ENCODE measurements around the gene MLST8. TPM values are rescaled to one million over a fixed set of nuclear protein-coding genes. Genes with fewer than 3 reads are reported as not detected.
A peak's percentile ranks its signal among the peaks of the same experiment; 100 is the strongest.

Gene MLST8, protein sequence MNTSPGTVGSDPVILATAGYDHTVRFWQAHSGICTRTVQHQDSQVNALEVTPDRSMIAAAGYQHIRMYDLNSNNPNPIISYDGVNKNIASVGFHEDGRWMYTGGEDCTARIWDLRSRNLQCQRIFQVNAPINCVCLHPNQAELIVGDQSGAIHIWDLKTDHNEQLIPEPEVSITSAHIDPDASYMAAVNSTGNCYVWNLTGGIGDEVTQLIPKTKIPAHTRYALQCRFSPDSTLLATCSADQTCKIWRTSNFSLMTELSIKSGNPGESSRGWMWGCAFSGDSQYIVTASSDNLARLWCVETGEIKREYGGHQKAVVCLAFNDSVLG
- 25.3 TPM for total RNA-seq
- long read RNA-seq, transcript MLST8-203 (9 exons, 1,691 nt) = minor isoform, 7 of 42 reads
- long read RNA-seq, transcript MLST8-215 (9 exons, 1,861 nt) = minor isoform, 5 of 42 reads
- long read RNA-seq, transcript MLST8-232 (9 exons, 1,870 nt) = major isoform, 17 of 42 reads
- long read RNA-seq, partial matches to known transcripts = 2 of 42 reads
- long read RNA-seq, other reads (novel, unspliced or antisense) = 7 of 42 reads

DNA sequence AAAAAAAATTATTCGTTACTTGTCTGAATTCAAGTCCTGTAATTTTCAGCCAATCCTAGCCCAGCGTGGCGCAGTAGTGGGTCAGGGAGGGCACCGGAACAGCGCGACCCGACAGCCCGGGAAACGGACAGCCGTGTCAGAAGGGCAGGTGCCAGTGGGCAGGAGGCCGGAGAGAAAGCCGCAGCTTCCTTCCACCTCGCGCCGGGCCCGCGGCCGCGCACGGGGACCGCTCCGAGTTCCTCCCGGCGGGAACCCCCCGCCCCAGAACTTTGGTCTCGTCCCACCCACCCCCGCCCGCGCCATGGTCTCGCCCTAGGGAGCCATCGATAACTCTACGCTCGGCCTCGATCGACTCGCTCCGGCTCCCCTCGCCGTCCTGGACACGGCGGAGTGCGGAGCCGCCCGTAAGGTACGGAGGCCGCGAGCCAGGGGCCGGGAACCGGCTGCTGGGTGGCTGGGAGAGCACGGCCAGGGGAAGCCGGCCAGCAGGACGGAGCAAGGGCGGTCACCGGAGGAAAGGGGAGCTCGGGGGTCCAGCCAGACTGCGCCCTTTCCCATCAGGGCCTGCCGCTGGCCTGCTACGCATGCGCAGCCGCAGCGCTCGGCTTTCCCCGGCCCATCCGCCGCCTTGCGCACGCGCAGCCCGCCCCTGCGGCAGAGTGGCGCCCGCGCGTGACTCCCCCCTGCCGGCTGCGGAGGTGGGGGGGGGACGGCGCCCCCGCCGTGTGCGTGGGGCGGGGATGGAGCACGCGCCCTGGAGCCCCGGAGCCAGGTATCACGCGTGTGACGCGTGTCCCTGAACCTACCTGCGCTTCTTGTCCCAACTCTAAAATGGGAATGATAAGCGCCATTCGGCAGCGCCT lies at the start of gene MLST8:
TSS of gene MLST8 (plus strand) at position 351 of the 863 bp plus-strand sequence. CDS start 632 bp downstream, outside the sequence.
- peak; percentile 89 for ATAC-seq
- peak; percentile 93 for DNase-seq (ENCODE audit: missing footprints)
- intact Hi-C loops (cut with DNase I) = loop anchor here (5.0 kb wide), 3 partner anchors 47 to 307 kb away; partner anchors contain the start of genes ATP6V0C, ECI1 and TRAF7

DNA sequence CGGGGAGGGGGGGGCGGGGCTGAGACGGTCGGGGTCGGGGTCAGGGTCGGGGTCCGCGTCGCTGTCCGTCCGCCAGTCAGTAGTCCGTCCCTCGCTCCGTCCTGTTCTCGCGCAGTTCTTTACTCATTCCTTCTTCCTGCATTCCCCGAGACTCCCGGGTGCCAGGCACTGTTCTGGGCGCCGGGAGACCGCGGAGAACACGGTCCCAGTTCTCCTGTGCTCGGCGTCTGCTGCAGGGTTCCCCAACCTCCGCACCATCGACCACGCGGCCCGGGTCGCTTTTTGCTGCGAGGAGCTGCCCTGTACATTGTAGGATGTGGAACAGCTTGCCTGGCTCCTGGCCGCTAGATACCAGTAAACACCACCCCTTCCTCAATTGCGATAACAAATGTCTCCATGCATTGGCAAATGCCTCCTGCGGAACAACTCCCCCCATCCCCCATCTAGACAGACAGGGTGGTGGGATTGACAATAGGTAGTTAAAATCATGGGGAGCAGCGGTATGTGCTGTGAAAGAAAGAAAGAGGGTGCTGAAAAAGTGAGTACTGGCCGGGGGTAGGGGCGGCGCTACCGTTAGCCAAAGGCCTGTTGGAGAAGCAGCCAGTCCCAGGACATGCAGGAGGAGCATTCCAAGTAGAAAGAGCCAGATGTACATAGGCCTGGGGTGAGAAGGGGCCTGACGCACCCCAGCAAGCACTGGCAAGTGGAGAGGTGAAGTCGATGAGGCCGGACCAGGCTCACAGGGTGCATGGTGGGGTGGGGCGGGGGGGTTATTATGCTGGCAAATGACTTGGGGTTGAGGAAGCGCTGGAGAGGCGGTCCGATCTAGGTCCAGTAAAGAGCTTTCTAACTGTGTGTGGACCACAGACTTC lies 49.0 kb upstream of the MLST8 start:
- intact Hi-C loops (cut with DNase I) = loop anchor here (5.0 kb wide), 2 partner anchors 51 to 96 kb away; partner anchors contain the start of genes ECI1 and MLST8
- no peak for ATAC-seq
- no peak for DNase-seq (ENCODE audit: missing footprints)

DNA sequence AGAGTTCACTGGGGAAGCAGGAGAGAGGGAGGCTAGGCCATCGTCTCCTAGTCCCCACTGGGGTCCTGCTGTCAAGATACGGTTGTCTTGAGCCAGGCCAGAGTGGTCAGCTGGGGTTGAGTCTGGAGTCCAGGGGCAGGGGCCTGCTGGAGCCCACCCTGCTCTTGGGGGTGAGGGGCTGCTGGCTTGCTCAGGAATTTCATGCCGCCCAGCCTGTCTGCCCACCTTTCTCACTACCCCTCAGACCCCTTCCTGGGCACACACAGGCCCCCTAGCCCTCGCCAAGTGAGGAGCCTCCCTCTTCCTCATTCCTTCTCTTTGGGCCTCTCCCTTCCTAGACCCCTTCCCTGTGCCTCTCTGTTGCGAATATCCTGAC lies 48.4 kb upstream of the MLST8 start:
- DNase-seq (ENCODE audit: missing footprints) (no peak), ATAC-seq (no peak)
- intact Hi-C loops (cut with DNase I) = loop anchor here (5.0 kb wide), 2 partner anchors 50 to 95 kb away; partner anchors contain the start of genes ECI1 and MLST8

DNA sequence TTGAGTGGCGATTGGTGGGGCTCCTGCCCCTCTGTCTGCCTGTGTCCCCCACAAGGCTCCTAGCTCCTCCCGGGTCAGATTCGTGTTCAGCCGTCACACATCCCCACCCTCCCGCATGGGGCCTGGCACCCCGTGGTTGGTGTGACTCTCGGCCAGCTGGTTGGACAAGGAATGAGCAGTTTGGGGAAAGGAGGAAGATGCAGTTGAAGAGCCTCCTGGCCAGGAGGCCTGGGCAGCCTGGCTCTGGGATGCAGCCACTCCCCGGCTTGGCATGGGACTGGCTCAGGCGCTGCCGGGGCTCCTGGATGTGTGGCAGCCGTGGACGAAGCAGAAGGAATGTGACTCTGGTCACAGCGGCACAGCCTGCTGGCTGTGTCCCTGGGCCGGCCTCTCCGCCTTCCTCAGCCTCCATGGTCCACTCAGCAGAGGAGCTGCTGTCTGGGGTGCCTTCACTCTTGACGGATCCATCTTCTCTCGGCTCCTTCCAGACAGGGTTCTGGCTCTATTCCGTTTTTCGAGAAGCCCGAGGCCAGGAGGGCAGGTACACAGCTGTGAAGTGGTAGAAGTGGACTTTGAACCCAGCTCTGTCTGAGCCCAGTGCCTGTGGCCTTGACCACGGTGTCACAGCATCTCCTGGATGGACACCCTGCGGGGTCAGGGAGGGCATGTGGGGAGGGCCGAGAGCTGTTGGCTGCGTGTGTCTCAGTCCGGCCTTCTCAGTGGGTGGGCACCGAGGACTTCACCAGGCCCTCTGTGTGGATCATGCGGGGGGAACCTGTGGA lies 47.6 kb upstream of the MLST8 start:
- DNase-seq (ENCODE audit: missing footprints) (no peak), ATAC-seq (no peak)
- intact Hi-C loops (cut with DNase I) = loop anchor here (5.0 kb wide), 2 partner anchors 50 to 95 kb away; partner anchors contain the start of genes ECI1 and MLST8

DNA sequence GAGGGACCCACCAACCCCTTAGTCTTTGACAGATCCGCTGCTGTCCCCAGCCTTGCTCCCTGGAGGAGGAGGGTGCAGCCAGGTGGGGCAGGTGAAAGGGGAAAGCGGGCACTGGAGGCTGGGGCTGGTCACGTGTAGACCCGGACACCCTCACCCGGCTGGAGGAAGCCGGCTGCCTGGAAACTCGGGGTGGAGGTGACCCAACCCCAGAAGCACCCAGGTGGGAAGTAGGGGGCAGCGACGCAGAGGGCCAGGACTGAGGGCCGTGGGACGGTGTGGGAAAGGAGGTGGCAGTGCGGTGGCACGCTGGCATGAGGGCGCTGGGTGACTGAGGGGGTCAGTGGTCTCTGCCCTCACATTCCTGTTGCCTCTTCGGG lies 47.0 kb upstream of the MLST8 start:
- intact Hi-C loops (cut with DNase I) = loop anchor here (5.0 kb wide), 2 partner anchors 49 to 94 kb away; partner anchors contain the start of genes ECI1 and MLST8
- DNase-seq (ENCODE audit: missing footprints) = no peak
- no peak for ATAC-seq

DNA sequence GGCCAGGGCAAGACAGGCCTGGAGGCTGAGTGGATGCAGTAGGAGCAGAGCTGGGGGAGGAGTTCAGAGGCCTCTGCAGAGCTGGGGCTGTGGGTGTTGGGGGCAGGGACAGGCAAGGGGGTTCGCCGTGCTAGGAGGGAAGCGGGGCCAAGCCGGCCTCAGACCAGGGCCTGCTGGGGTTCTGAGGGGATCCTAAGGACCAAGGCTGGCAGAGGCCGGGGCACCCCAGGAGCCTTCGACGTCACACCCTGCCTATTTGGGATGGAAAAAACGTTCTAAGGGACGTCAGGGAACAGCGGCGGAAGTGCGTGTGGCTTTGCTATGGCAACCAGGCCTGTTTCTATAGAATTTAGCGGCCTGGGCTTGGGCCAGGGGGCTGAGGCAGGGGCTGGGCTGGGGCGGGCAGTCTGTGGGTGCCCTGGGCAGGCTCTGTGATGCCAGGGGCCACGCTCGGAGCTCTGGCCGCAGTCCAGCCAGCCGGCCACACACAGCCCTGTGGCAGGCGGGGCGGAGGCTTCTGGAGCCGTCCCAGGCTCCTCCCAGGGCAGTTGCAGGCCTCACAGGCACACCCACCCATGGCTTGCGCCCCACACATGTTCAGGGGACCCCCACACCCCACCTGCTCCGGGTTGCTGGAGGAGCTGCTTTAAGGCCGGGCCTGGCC lies 45.9 kb upstream of the MLST8 start:
- ATAC-seq (no peak), DNase-seq (ENCODE audit: missing footprints) (no peak)
- intact Hi-C loops (cut with DNase I) = loop anchor here (5.0 kb wide), 2 partner anchors 48 to 93 kb away; partner anchors contain the start of genes ECI1 and MLST8

DNA sequence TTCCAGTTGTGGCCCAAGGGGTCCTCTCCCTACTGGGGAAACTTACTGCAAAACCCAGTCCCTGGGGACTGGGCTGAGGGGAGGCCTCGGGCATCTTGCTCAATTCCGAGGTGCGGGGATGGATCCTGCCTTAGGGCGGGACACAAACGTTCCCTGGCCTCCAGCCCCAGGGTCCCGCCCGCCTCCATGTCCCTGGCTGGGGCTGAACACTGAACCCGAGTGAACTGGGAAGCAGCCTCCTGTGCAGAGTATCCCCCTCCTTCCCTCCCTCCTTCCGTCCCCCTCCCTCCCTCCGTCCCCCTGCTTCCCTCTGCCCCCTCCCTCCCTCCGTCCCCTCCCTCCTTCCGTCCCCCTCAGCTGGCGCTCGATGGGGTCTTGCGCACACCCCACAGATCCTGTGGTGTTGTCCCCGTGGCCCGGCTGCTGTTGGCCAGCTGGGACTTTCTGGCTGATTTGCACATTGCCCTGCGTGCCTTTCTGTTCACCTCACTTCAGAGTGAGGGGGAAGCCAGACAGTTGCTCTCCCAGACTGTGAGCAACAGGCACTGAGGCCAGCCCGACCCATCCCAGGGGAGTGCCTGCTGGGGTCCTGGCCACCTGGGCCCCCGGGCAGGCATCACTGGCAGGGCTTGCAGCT lies 44.2 kb upstream of the MLST8 start:
- DNase-seq (ENCODE audit: missing footprints) = no peak
- peak; percentile 77 for ATAC-seq
- intact Hi-C loops (cut with DNase I) = no loop called here

DNA sequence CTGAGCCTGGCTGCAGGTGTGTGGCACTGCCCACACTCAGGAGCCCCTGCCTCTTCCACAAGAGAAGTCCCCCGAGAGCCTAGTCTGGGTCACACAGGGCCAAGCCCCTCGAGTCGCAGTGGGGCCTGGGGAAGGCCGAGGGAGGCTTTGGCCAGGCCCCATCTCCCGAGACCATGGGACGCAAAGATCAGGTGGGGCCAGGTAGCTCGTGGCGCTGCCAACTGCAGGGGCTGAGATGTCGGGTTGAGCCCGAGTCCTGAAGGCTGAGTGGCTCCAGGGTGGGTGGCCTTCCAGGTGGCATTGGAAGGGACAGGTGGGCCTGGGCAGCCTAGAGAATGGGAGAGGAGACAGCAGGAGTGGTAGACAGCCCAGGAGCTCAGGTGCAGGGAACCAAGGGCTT lies 43.3 kb upstream of the MLST8 start:
- no peak for ATAC-seq
- intact Hi-C loops (cut with DNase I) = no loop called here
- DNase-seq (ENCODE audit: missing footprints) = no peak

DNA sequence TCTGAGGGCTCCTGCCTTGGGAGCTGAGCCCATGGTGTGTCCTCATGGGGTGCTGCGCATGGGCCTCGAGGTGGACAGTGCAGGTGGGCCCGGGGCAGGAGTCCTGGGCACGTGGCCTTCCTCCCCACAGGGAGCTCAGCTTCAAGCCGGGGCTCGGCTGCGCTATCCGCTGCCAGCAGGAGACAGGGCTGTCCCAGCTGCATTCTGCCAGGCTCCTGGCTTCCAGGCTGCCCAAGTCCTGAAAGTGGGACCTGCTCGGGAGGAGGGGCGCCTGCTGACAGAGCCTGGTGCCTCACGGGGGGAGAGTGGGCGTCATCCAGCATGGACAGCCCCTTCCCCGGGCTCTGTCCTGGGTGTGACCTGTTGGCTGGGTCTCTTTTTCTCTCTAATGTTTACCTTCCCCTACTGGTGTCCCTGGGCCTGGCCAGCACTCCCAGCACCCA lies 42.6 kb upstream of the MLST8 start:
- no peak for DNase-seq (ENCODE audit: missing footprints)
- intact Hi-C loops (cut with DNase I) = no loop called here
- no peak for ATAC-seq

DNA sequence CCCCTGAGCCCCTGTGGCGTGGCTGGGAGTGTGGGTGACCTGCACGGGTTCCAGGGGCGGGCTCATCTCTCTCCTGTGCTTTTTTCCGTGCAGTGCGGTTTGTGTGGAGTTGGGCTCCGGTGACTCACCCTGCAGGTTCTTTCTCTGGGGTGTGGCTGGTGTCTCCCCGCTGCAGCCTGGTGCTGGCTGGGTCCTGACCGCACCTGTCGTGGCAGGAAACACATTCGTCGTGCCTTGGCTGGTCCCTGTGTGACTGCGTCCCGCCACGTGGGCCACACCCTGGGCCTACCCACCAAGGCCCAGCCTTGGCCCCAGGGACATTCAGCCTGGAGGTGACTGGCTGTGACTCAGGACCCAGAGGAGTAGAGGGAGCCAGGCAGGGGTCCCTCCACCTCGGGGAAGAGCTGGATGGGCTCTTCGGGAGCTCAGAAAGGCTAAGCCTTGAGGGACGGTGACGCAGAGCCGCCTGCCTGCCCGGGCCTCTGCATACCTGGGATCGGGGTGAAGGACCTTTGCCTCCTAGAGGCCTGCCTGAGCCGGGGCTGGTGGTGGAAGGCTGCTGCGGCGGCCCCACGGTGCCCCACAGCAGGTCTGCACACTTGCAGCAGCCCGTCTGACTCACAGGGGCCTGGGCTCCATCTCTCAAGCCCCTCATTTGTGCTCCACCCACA lies 41.9 kb upstream of the MLST8 start:
- ATAC-seq = no peak
- intact Hi-C loops (cut with DNase I) = no loop called here
- DNase-seq (ENCODE audit: missing footprints) = no peak

DNA sequence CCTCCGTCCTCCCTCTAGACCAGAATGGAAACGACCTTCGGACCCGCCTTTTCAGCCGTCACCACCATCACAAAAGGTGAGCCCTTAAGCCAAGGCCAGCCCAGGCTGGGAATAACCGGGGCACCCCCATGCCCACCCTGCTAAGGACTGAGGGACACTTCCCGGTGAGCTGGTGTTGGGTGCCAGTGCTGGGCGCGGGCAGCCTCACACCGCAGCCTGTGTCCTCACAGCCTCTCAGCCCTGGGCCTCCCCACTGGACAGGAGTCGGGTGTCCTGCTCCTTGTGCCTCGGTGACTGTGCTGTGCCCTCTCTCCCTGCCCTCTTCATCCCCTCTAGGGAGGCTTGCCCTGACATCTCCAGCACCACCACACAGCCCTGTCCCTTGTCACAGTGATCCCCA lies 39.4 kb upstream of the MLST8 start:
- ATAC-seq = no peak
- intact Hi-C loops (cut with DNase I) = no loop called here
- DNase-seq (ENCODE audit: missing footprints) = no peak

DNA sequence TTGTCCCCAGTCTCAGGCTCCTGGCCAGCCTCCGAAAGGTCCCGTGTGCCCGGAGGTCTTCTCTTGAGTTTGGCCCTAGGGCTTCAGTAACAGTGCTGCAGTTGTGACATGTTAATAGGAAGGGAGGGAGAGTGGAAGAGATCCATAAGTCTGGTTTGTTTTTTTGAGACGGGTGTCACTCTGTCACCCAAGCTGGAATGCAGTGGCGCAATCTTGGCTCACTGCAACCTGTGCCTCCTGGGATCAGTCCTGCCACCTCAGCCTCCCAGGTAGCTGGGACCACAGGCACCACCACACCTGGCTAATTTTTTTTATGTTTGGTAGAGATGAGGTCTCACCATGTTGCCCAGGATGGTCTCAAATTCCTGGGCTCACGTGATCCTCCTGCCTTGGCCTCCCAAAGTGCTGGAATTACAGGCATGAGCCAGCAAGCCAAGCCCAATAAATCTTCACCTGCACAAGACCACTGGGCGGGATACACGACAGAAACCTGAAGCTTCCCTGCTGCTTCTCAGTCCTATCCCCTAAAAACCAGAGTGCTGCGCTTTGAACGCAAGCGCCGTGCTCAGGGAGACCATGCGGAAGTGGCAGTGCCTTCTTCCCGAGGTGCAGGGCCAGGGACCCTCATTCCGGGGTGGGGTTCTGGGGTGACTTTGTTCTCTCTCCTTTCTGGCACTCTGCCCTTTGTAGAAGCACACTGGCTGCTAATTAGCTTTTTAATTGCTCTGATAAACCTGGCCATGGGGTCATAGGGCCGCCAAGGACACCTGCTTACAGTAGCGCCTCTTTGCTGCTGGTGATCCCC lies 38.8 kb upstream of the MLST8 start:
- DNase-seq (ENCODE audit: missing footprints) (no peak), ATAC-seq (no peak)
- intact Hi-C loops (cut with DNase I) = no loop called here

DNA sequence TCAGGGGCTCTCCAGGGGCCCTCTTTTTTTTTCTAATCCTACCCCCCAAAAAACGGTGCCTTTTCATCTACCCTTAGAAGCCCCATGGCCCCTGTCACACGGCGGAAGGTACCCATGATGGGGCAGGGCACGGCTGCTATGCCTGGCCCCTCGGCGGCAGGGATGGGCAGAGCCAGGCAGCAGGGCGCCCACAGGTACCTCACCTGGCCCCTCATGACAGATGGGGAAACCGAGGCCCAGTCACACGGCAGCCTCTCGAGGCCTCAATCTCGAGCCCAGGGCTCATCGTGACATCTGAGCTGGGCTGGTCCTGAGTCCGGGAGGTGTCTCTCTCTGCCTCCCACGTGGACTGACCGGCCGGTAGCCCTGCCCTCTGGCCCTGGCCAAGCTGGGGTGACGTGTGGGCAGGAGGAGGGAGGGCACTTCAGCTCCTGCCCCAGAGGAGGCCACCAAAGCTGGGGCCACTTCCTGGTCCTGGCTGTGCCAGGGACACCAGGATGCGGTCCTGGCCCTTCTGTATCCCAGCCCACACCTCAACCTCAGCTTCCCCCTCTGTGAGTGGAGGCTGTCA lies 38.1 kb upstream of the MLST8 start:
- ATAC-seq (no peak), DNase-seq (ENCODE audit: missing footprints) (no peak)
- intact Hi-C loops (cut with DNase I) = no loop called here

DNA sequence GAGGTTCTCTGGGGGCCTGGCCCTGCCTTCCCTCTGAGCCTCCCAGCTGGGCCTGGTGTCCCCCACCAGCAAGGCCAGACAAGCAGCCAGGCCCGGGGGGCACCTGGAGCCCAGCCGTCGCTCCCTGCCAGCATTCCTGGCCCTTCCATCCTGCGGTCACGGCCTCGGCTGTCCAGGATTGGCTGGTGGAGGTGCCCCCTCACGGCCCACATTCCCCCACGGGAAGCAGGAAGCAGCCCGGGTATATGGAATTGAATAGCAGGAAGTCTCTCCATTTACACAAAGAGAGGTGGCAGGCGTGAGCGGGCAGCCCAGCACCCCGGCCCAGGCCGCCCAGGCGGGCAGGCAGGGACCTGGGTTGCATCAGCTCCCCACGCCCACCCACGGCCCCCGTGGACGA lies 35.2 kb upstream of the MLST8 start:
- intact Hi-C loops (cut with DNase I) = no loop called here
- no peak for DNase-seq (ENCODE audit: missing footprints)

More for the DNA sequence above, 35.2 kb upstream of the MLST8 start:
- no peak for ATAC-seq

All from Right ventricle myocardium inferior (tissue), 1 donor.